ENCODE data around the gene ARL6.
A peak's percentile ranks its signal among the peaks of the same experiment; 100 is the strongest.

Gene ARL6

DNA sequence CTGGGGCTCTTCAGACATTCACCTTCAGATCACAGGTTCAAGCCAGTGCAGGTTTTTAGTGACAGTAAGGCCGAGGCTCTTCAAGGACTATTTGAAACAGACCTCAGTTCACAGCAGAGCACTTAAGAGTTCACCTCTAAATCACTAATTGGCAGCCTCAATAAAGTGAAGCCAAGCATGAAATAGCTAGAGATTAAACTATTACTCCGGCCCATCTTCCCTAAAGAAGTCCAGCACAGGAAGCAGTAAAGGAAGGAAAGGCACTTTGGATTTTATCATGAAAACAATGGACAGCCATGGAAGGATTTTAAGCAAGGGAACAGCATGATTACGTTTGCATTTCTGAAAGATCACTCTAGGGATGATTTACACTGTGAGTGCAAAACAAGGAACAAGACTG is 27.6 kb upstream of the ARL6 start (continued):
- no peak for TF ChIP-seq ZNF777 (tag by site-specific recombination; IDR thresholded peaks at IDR 0.05; ENCODE audit: borderline replicate concordance)
- TF ChIP-seq KLF1 (tag by site-specific recombination; IDR thresholded peaks at IDR 0.05), result no peak
- TF ChIP-seq ZFP41 (tag by site-specific recombination; IDR thresholded peaks at IDR 0.05; ENCODE audit: borderline replicate concordance), result no peak
- TF ChIP-seq ZNF133 (tag by site-specific recombination; IDR thresholded peaks at IDR 0.05), result no peak
- no peak for TF ChIP-seq ZNF558 (tag by site-specific recombination; IDR thresholded peaks at IDR 0.05)
- TF ChIP-seq REPIN1 (tag by site-specific recombination; IDR thresholded peaks at IDR 0.05; ENCODE audit: low read depth), result no peak
- TF ChIP-seq ZNF169 (tag by site-specific recombination; IDR thresholded peaks at IDR 0.05), result no peak
- TF ChIP-seq ZNF274 (IDR thresholded peaks at IDR 0.05; ENCODE audit: low read length), result no peak
- TF ChIP-seq ZNF274 (tag by site-specific recombination; IDR thresholded peaks at IDR 0.05; ENCODE audit: borderline replicate concordance), result no peak
- 0 out of 2 replicates have a peak, but pooled peaks have one; percentile 28 for TF ChIP-seq SP7 (tag by site-specific recombination; IDR thresholded peaks at IDR 0.05)
- no peak for TF ChIP-seq ZNF776 (tag by site-specific recombination; IDR thresholded peaks at IDR 0.05; ENCODE audit: borderline replicate concordance)
- TF ChIP-seq ZNF433 (tag by site-specific recombination; IDR thresholded peaks at IDR 0.05; ENCODE audit: low read depth), result no peak
- TF ChIP-seq, protein P1, sequence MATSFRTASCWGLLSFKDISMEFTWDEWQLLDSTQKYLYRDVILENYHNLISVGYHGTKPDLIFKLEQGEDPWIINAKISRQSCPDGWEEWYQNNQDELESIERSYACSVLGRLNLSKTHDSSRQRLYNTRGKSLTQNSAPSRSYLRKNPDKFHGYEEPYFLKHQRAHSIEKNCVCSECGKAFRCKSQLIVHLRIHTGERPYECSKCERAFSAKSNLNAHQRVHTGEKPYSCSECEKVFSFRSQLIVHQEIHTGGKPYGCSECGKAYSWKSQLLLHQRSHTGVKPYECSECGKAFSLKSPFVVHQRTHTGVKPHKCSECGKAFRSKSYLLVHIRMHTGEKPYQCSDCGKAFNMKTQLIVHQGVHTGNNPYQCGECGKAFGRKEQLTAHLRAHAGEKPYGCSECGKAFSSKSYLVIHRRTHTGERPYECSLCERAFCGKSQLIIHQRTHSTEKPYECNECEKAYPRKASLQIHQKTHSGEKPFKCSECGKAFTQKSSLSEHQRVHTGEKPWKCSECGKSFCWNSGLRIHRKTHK (tag by site-specific recombination; IDR thresholded peaks at IDR 0.05), result no peak
- no peak for TF ChIP-seq ZBTB20 (tag by site-specific recombination; IDR thresholded peaks at IDR 0.05)
- TF ChIP-seq, protein P2, sequence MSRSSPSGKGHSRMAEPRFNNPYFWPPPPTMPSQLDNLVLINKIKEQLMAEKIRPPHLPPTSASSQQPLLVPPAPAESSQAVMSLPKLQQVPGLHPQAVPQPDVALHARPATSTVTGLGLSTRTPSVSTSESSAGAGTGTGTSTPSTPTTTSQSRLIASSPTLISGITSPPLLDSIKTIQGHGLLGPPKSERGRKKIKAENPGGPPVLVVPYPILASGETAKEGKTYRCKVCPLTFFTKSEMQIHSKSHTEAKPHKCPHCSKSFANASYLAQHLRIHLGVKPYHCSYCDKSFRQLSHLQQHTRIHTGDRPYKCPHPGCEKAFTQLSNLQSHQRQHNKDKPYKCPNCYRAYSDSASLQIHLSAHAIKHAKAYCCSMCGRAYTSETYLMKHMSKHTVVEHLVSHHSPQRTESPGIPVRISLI (tag by site-specific recombination; IDR thresholded peaks at IDR 0.05), result no peak
- TF ChIP-seq, protein P3, sequence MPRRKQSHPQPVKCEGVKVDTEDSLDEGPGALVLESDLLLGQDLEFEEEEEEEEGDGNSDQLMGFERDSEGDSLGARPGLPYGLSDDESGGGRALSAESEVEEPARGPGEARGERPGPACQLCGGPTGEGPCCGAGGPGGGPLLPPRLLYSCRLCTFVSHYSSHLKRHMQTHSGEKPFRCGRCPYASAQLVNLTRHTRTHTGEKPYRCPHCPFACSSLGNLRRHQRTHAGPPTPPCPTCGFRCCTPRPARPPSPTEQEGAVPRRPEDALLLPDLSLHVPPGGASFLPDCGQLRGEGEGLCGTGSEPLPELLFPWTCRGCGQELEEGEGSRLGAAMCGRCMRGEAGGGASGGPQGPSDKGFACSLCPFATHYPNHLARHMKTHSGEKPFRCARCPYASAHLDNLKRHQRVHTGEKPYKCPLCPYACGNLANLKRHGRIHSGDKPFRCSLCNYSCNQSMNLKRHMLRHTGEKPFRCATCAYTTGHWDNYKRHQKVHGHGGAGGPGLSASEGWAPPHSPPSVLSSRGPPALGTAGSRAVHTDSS (tag by site-specific recombination; IDR thresholded peaks at IDR 0.05), result no peak
- no peak for TF ChIP-seq ZNF174 (tag by site-specific recombination; IDR thresholded peaks at IDR 0.05)
- TF ChIP-seq, protein P4, sequence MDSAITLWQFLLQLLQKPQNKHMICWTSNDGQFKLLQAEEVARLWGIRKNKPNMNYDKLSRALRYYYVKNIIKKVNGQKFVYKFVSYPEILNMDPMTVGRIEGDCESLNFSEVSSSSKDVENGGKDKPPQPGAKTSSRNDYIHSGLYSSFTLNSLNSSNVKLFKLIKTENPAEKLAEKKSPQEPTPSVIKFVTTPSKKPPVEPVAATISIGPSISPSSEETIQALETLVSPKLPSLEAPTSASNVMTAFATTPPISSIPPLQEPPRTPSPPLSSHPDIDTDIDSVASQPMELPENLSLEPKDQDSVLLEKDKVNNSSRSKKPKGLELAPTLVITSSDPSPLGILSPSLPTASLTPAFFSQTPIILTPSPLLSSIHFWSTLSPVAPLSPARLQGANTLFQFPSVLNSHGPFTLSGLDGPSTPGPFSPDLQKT (IDR thresholded peaks at IDR 0.05; ENCODE audit: borderline replicate concordance, low read depth, low read length), result no peak
- TF ChIP-seq ZSCAN30 (tag by site-specific recombination; IDR thresholded peaks at IDR 0.05), result 0 out of 2 replicates have a peak, but pooled peaks have one; percentile 31
- no peak for TF ChIP-seq ZNF707 (tag by site-specific recombination; IDR thresholded peaks at IDR 0.05)
- TF ChIP-seq, protein P5, sequence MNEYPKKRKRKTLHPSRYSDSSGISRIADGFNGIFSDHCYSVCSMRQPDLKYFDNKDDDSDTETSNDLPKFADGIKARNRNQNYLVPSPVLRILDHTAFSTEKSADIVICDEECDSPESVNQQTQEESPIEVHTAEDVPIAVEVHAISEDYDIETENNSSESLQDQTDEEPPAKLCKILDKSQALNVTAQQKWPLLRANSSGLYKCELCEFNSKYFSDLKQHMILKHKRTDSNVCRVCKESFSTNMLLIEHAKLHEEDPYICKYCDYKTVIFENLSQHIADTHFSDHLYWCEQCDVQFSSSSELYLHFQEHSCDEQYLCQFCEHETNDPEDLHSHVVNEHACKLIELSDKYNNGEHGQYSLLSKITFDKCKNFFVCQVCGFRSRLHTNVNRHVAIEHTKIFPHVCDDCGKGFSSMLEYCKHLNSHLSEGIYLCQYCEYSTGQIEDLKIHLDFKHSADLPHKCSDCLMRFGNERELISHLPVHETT (tag by site-specific recombination; IDR thresholded peaks at IDR 0.05), result no peak
- TF ChIP-seq RBAK (tag by site-specific recombination; IDR thresholded peaks at IDR 0.05), result no peak
- no peak for TF ChIP-seq GLIS1 (tag by site-specific recombination; IDR thresholded peaks at IDR 0.05)
- TF ChIP-seq, protein P6, sequence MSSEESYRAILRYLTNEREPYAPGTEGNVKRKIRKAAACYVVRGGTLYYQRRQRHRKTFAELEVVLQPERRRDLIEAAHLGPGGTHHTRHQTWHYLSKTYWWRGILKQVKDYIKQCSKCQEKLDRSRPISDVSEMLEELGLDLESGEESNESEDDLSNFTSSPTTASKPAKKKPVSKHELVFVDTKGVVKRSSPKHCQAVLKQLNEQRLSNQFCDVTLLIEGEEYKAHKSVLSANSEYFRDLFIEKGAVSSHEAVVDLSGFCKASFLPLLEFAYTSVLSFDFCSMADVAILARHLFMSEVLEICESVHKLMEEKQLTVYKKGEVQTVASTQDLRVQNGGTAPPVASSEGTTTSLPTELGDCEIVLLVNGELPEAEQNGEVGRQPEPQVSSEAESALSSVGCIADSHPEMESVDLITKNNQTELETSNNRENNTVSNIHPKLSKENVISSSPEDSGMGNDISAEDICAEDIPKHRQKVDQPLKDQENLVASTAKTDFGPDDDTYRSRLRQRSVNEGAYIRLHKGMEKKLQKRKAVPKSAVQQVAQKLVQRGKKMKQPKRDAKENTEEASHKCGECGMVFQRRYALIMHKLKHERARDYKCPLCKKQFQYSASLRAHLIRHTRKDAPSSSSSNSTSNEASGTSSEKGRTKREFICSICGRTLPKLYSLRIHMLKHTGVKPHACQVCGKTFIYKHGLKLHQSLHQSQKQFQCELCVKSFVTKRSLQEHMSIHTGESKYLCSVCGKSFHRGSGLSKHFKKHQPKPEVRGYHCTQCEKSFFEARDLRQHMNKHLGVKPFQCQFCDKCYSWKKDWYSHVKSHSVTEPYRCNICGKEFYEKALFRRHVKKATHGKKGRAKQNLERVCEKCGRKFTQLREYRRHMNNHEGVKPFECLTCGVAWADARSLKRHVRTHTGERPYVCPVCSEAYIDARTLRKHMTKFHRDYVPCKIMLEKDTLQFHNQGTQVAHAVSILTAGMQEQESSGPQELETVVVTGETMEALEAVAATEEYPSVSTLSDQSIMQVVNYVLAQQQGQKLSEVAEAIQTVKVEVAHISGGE (tag by site-specific recombination; conservative IDR thresholded peaks at IDR 0.05; ENCODE audit: low read depth), result no peak
- TF ChIP-seq ZIC2 (tag by site-specific recombination; IDR thresholded peaks at IDR 0.05), result no peak
- TF ChIP-seq, protein P7, sequence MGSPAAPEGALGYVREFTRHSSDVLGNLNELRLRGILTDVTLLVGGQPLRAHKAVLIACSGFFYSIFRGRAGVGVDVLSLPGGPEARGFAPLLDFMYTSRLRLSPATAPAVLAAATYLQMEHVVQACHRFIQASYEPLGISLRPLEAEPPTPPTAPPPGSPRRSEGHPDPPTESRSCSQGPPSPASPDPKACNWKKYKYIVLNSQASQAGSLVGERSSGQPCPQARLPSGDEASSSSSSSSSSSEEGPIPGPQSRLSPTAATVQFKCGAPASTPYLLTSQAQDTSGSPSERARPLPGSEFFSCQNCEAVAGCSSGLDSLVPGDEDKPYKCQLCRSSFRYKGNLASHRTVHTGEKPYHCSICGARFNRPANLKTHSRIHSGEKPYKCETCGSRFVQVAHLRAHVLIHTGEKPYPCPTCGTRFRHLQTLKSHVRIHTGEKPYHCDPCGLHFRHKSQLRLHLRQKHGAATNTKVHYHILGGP (tag by site-specific recombination; IDR thresholded peaks at IDR 0.05), result no peak
- TF ChIP-seq ZNF404 (tag by site-specific recombination; IDR thresholded peaks at IDR 0.05), result no peak
- TF ChIP-seq ZNF596 (tag by site-specific recombination; IDR thresholded peaks at IDR 0.05), result no peak
- TF ChIP-seq ZNF785 (tag by site-specific recombination; IDR thresholded peaks at IDR 0.05), result no peak
- TF ChIP-seq ZFP37 (tag by site-specific recombination; IDR thresholded peaks at IDR 0.05), result no peak
- no peak for TF ChIP-seq ZNF677 (tag by site-specific recombination; IDR thresholded peaks at IDR 0.05)

All from HEK293 (cell line).